Activated CD4-positive, alpha-beta memory T cell treated with anti-CD3 and anti-CD28 coated beads for 36 hours (primary cell): ENCODE data around the gene LHX5. TPM values are rescaled to one million over a fixed set of nuclear protein-coding genes. Genes with fewer than 3 reads are reported as not detected.

ENCODE experiments used
- CTCF ChIA-PET: fragments of 350-600 bp; sonication (Branson Sonifier 250); formaldehyde crosslinking; loops from one replicate; lab custom pipeline; 2021; ENCODE audit warnings: antibody characterized with exemption, inconsistent platforms; lab: Charles Lee
- POLR2A ChIA-PET: fragments of 350-600 bp; sonication (Branson Sonifier 250); formaldehyde crosslinking; loops from one replicate; lab custom pipeline; 2021; ENCODE audit warnings: antibody characterized with exemption; lab: Charles Lee
- DNase-seq: peaks from one replicate; pipeline ENCODE4 v3.0.0-alpha.2; 2020
- H3K27ac Mint-ChIP-seq: one replicate; pipeline ENCODE4 v1.8.0; 2021; ENCODE audit warnings: mixed read lengths
- H3K27me3 Mint-ChIP-seq: one replicate; pipeline ENCODE4 v1.8.0; 2021; ENCODE audit warnings: mixed read lengths
- H3K36me3 Mint-ChIP-seq: one replicate; pipeline ENCODE4 v1.8.0; 2021; ENCODE audit warnings: mixed read lengths
- H3K4me1 Mint-ChIP-seq: one replicate; pipeline ENCODE4 v1.8.0; 2021; ENCODE audit warnings: low read depth, mixed read lengths
- H3K4me3 Mint-ChIP-seq: one replicate; pipeline ENCODE4 v1.8.0; 2021; ENCODE audit warnings: mild to moderate bottlenecking, mixed read lengths
- H3K9me3 Mint-ChIP-seq: one replicate; pipeline ENCODE4 v1.8.0; 2021; ENCODE audit warnings: mixed read lengths
- intact Hi-C: fragments of 100-400 bp; cut with micrococcal nuclease; formaldehyde crosslinking; loops from one replicate; pipeline ENCODE4 v1.15.1; 2023
- total RNA-seq, 2 experiments: library from RNA; stranded (reverse); gene quantifications; one replicate each; pipeline ENCODE4 v1.2.3, GENCODE V29; 2021

The LHX5 gene
- total RNA-seq, result not detected

DNA sequence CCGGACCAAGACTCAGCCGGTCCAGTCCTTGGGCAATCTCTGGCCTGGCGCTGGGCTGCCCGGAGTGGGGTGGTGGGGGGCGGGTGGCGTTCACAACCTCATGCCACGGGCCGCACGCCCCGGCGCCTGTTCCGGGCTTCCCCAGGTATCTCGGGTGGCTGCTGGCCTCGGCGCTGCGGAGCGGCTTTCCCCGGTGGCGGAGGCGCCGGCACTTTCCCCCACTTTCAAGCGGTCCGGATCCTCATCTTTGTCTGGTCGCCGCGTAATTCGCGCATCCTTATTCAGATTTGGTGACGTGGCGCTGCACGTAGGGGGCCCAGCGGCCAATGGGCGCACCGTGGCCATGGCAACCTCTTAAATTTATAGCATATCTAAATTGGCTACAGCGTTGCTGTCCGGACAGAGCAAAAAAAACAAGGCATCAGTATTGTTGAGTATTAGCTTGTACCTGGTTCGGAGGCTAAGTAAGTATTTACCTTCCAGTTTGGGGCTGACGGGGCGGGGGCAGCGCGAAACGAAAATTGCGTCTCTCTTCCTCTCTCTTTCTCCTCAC lies at the start of gene LHX5:
Gene LHX5, minus strand, starts transcription at position 253 of the 553 bp plus-strand sequence. CDS start 373 bp downstream, outside the sequence.
- Mint-ChIP-seq H3K36me3 (no peaks in the 10 kb centered on the region), H3K4me3 (no peak within 1 kb of the TSS), H3K9me3 (no peaks in the 10 kb centered on the region), H3K4me1 (peaks cover 13% of the 10 kb centered on the region), H3K27me3 (peaks cover 73% of the 10 kb centered on the region), H3K27ac (no peak within 1 kb of the TSS)
- intact Hi-C loops, result loop anchor here (5.0 to 10.0 kb wide), 2 partner anchors 936 to 1193 kb away; partner anchors contain the start of gene TBX5
- ChIA-PET POLR2A (no interaction called here), CTCF (no interaction called here)
- no peak for DNase-seq

DNA sequence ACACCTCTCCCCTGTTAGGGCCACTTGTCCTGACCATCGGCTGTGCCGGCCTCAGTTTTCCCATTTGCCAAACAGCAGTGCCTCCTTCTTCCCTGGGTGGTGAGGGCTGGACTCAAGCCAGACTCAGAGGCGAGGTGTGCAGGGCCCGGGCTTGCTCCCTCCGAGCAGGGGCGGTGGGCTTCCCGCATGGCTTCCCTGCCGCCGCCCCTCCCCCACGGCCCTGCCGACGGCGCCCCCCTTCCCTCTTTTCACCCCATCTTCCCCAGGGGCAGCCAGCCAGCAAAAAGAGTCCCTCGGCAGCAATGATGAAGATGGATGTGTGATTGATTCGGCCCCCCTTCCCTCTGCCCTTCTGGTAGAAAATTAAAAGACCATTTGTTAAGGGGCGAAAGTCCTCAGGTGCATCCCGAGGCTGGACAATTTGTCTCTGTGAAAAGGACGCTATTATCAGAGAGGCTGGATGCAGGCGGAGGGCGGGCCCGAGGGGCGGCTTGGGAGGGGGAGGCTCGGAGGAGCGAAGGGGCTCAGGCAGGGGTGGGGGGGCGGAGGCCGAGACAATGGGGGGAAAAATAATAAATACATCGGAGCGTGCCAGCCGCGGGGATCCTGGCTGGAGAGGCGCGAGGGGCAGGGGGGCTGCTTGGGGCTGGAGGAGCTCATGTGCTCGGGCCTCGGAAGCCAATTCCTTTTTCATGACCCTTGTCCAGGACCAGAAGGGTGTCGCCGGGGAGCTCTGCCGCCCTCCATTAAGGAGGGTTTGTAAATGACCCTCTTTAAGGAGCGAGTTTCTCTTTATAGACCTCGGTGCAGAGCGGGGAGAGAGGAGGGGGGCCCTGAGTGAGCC lies 48.0 kb upstream of the LHX5 start:
- no peak overlapping the region for H3K27ac Mint-ChIP-seq
- peaks cover 3% of the 10 kb centered on the region for H3K4me1 Mint-ChIP-seq
- no peak for DNase-seq
- POLR2A ChIA-PET, result no interaction called here
- CTCF ChIA-PET, result no interaction called here
- intact Hi-C loops, result no loop called here
- H3K36me3 Mint-ChIP-seq, result no peaks in the 10 kb centered on the region
- H3K27me3 Mint-ChIP-seq, result peaks cover 40% of the 10 kb centered on the region
- H3K4me3 Mint-ChIP-seq, result no peak overlapping the region
- H3K9me3 Mint-ChIP-seq, result no peaks in the 10 kb centered on the region

- H3K36me3 Mint-ChIP-seq, result no peaks in the 10 kb centered on the region
- no peak overlapping the region for H3K4me3 Mint-ChIP-seq
- intact Hi-C loops, result no loop called here
- no peak for DNase-seq
- H3K4me1 Mint-ChIP-seq, result peaks cover 3% of the 10 kb centered on the region
- no peak overlapping the region for H3K27ac Mint-ChIP-seq
- POLR2A ChIA-PET, result no interaction called here
- H3K9me3 Mint-ChIP-seq, result no peaks in the 10 kb centered on the region
- CTCF ChIA-PET, result no interaction called here
- peaks cover 49% of the 10 kb centered on the region for H3K27me3 Mint-ChIP-seq
Measured at GRCh38 chr12:113515082-113515856, 43.6 kb upstream of the LHX5 start.

DNA sequence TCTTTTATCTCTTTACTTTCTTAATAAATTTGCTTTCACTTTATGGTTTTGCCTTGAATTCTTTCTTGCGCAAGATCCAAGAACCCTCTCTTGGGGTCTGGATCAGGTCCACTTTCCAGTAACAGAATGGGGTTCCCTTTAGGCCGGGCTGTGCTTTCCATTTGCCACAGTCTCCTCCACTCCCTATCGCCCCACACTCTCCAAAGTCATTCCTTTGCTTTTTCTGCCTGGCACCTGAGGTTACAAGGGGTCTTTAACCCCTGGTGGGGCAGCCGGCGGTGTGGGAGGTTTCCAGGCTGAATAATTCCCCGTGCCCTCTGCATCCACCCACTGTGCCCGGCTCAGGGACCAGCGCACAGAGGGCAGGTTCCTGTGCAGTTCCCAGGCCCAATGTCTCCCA lies 42.9 kb upstream of the LHX5 start:
- Mint-ChIP-seq H3K9me3 (no peaks in the 10 kb centered on the region), H3K36me3 (no peaks in the 10 kb centered on the region), H3K4me3 (no peak overlapping the region), H3K27ac (no peak overlapping the region), H3K27me3 (peaks cover 52% of the 10 kb centered on the region), H3K4me1 (peaks cover 3% of the 10 kb centered on the region)
- no peak for DNase-seq
- ChIA-PET CTCF (no interaction called here), POLR2A (no interaction called here)
- intact Hi-C loops, result no loop called here

DNA sequence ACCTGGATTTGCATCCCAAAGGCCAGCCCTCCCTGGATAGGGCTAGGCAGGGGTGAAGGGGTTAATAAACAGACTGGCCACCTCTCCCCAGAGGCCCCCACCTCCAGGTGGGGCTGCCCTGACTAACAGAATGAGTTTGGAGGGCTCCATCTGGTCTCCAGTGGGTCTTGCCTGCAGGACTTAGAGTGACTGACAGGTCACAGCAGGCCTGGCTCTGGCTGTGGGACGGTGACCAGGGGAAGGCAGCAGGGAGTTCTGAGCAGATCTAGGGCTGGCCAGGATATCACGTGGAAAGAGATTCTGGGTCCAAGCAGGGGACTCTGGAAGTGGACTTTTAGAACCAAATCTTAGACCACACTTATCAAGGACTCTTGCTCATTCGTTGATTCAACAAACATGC lies 40.9 kb upstream of the LHX5 start:
- intact Hi-C loops, result no loop called here
- CTCF ChIA-PET, result no interaction called here
- Mint-ChIP-seq H3K27ac (no peak overlapping the region), H3K4me3 (no peak overlapping the region), H3K27me3 (peaks cover 46% of the 10 kb centered on the region), H3K4me1 (peaks cover 3% of the 10 kb centered on the region), H3K9me3 (no peaks in the 10 kb centered on the region), H3K36me3 (no peaks in the 10 kb centered on the region)
- POLR2A ChIA-PET, result no interaction called here
- DNase-seq, result no peak

GRCh38 chr12:113506867-113507266 lies 35.2 kb upstream of the LHX5 start:
- Mint-ChIP-seq H3K36me3 (no peaks in the 10 kb centered on the region), H3K4me3 (no peak overlapping the region), H3K9me3 (no peaks in the 10 kb centered on the region), H3K27ac (no peak overlapping the region), H3K27me3 (peaks cover 28% of the 10 kb centered on the region), H3K4me1 (no peaks in the 10 kb centered on the region)
- intact Hi-C loops, result no loop called here
- DNase-seq, result no peak
- ChIA-PET CTCF (no interaction called here), POLR2A (no interaction called here)

GRCh38 chr12:113505941-113506340 lies 34.3 kb upstream of the LHX5 start:
- ChIA-PET POLR2A (no interaction called here), CTCF (no interaction called here)
- Mint-ChIP-seq H3K4me1 (no peaks in the 10 kb centered on the region), H3K27me3 (peaks cover 23% of the 10 kb centered on the region), H3K36me3 (no peaks in the 10 kb centered on the region), H3K27ac (no peak overlapping the region), H3K9me3 (no peaks in the 10 kb centered on the region), H3K4me3 (no peak overlapping the region)
- intact Hi-C loops, result no loop called here
- no peak for DNase-seq

DNA sequence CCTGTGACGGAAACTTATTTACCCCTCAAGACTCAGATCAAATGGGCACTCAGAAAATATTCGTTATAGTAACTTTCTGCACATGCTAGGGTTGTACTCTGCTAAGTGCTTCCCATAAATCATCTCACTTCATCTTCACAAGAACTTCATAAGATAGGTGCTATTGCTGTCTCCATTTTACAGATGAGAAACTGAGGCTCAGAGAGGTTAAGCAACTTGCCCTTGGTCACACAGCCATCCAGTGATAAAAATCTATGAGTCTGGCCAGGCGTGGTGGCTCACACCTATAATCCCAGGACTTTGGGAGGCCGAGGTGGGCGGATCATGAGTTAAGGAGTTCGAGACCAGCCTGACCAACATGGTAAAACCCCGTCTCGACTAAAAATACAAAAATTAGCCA lies 33.2 kb upstream of the LHX5 start:
- DNase-seq, result no peak
- ChIA-PET POLR2A (no interaction called here), CTCF (no interaction called here)
- Mint-ChIP-seq H3K27ac (no peak overlapping the region), H3K9me3 (no peaks in the 10 kb centered on the region), H3K4me3 (no peak overlapping the region), H3K36me3 (no peaks in the 10 kb centered on the region), H3K4me1 (no peaks in the 10 kb centered on the region), H3K27me3 (peaks cover 16% of the 10 kb centered on the region)
- intact Hi-C loops, result no loop called here

DNA sequence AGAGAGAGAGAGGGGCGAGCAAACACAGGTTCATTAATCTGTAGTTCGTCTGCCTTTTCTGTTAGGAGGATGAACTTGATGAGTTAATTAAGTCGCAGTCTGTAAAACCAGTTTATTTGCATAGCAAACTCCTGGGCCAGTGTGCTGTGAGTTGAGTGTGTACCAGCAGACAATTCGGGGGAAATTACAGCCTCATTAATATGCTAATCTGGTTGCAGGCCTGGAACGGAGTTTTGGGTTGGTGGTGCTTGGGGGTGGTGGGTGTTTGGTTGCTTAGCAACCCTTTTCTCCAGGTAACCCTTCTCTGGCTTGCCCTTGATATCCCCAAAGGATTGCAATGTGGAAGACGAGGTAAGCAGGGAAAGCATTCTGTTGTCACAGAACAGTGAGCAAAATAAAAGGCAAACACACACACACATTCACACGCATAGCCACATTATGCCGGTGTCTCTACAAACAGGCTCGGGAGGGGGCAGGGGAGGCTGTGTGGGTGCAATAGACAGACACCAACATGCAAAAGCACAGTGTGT lies 29.2 kb upstream of the LHX5 start:
- DNase-seq, result no peak
- Mint-ChIP-seq H3K27ac (no peak overlapping the region), H3K9me3 (no peaks in the 10 kb centered on the region), H3K36me3 (no peaks in the 10 kb centered on the region), H3K4me3 (no peak overlapping the region), H3K4me1 (no peaks in the 10 kb centered on the region), H3K27me3 (peaks cover 14% of the 10 kb centered on the region)
- ChIA-PET CTCF (interaction anchor here (0.7 kb wide), 1 partner anchor 8 kb away, joined by 3 read pairs; no protein-coding TSS in a partner anchor), POLR2A (no interaction called here)
- intact Hi-C loops, result no loop called here

- no peak for DNase-seq
- ChIA-PET POLR2A (no interaction called here), CTCF (interaction anchor here (0.7 kb wide), 1 partner anchor 9 kb away, joined by 3 read pairs; no protein-coding TSS in a partner anchor)
- intact Hi-C loops, result no loop called here
- Mint-ChIP-seq H3K9me3 (no peaks in the 10 kb centered on the region), H3K27me3 (peaks cover 12% of the 10 kb centered on the region), H3K27ac (no peak overlapping the region), H3K36me3 (no peaks in the 10 kb centered on the region), H3K4me3 (no peak overlapping the region), H3K4me1 (no peaks in the 10 kb centered on the region)
Measured at GRCh38 chr12:113500306-113500675, 28.6 kb upstream of the LHX5 start.

GRCh38 chr12:113498490-113498889 lies 26.8 kb upstream of the LHX5 start:
- intact Hi-C loops, result no loop called here
- POLR2A ChIA-PET, result no interaction called here
- H3K27me3 Mint-ChIP-seq, result peaks cover 11% of the 10 kb centered on the region
- no peaks in the 10 kb centered on the region for H3K36me3 Mint-ChIP-seq
- H3K27ac Mint-ChIP-seq, result no peak overlapping the region
- H3K4me3 Mint-ChIP-seq, result no peak overlapping the region
- DNase-seq, result no peak
- no peaks in the 10 kb centered on the region for H3K4me1 Mint-ChIP-seq
- H3K9me3 Mint-ChIP-seq, result no peaks in the 10 kb centered on the region
- CTCF ChIA-PET, result no interaction called here

DNA sequence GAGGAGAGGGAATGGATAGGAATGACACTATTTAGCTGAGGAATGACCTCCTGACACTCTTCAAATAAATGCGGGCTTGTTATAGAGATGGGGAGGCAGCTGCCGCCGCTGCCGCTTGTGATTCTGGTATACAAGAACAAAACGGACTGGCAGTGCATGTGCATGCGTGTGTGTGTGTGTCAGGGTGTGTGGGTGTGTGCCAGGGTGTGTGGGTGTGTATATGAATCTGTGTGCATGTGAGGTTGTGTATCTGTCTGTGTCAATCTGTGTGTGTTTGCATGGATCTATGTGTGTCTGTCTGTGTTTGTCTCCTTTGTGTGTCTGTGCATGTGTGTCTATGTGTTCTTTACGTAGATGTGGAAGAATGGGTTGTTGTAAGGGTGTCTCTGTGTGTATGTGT lies 26.0 kb upstream of the LHX5 start:
- Mint-ChIP-seq H3K4me3 (no peak overlapping the region), H3K27me3 (peaks cover 11% of the 10 kb centered on the region), H3K9me3 (no peaks in the 10 kb centered on the region), H3K36me3 (no peaks in the 10 kb centered on the region), H3K4me1 (no peaks in the 10 kb centered on the region), H3K27ac (no peak overlapping the region)
- no peak for DNase-seq
- intact Hi-C loops, result no loop called here
- ChIA-PET CTCF (no interaction called here), POLR2A (no interaction called here)
